ENCODE results near the gene CEP85L. TPM values are rescaled to one million over a fixed set of nuclear protein-coding genes. Genes with fewer than 3 reads are reported as not detected.

The CEP85L gene
- total and polyA plus RNA-seq, 4 donors, result 7.4 to 37.3 (median 18.2) TPM

GRCh38 chr6:118535176-118535844 lies 116.1 kb downstream of the CEP85L start:
- H3K27ac ChIP-seq (ENCODE audit: low read depth, low read length), result no peak overlapping the region
- no peaks in the 10 kb centered on the region for H3K27me3 ChIP-seq (ENCODE audit: control insufficient read depth, insufficient read depth, low read length)
- H3K9me3 ChIP-seq (ENCODE audit: control insufficient read depth, insufficient read depth, low read length), result peaks cover 7% of the 10 kb centered on the region
- H3K36me3 ChIP-seq (ENCODE audit: control insufficient read depth, insufficient read depth, low read length), result no peaks in the 10 kb centered on the region
- DNase-seq (ENCODE audit: low read depth in 4 of 6, low spot score in 6 of 6), result no peak
- no peaks in the 10 kb centered on the region for H3K4me1 ChIP-seq (ENCODE audit: control insufficient read depth, insufficient read depth, low read length)
- H3K4me3 ChIP-seq (ENCODE audit: low read depth, low read length), result no peak overlapping the region
- WGBS (ENCODE audit: insufficient coverage), result 100% methylated on average over 1 of the region's 6 CpGs

GRCh38 chr6:118530942-118531341 lies 120.4 kb downstream of the CEP85L start:
- H3K4me3 ChIP-seq (ENCODE audit: low read depth, low read length), result no peak overlapping the region
- WGBS (ENCODE audit: insufficient coverage), result no CpG with 5 or more reads among the region's 2 CpGs
- H3K4me1 ChIP-seq (ENCODE audit: control insufficient read depth, insufficient read depth, low read length), result no peaks in the 10 kb centered on the region
- DNase-seq (ENCODE audit: low read depth in 4 of 6, low spot score in 6 of 6), result no peak
- H3K27me3 ChIP-seq (ENCODE audit: control insufficient read depth, insufficient read depth, low read length), result no peaks in the 10 kb centered on the region
- no peak overlapping the region for H3K27ac ChIP-seq (ENCODE audit: low read depth, low read length)
- H3K9me3 ChIP-seq (ENCODE audit: control insufficient read depth, insufficient read depth, low read length), result peaks cover 7% of the 10 kb centered on the region
- H3K36me3 ChIP-seq (ENCODE audit: control insufficient read depth, insufficient read depth, low read length), result no peaks in the 10 kb centered on the region

GRCh38 chr6:118529756-118530155 lies 121.6 kb downstream of the CEP85L start:
- no peak for DNase-seq (ENCODE audit: low read depth in 4 of 6, low spot score in 6 of 6)
- H3K27ac ChIP-seq (ENCODE audit: low read depth, low read length), result no peak overlapping the region
- no peaks in the 10 kb centered on the region for H3K27me3 ChIP-seq (ENCODE audit: control insufficient read depth, insufficient read depth, low read length)
- peaks cover 7% of the 10 kb centered on the region for H3K9me3 ChIP-seq (ENCODE audit: control insufficient read depth, insufficient read depth, low read length)
- no peak overlapping the region for H3K4me3 ChIP-seq (ENCODE audit: low read depth, low read length)
- WGBS (ENCODE audit: insufficient coverage), result no CpG with 5 or more reads among the region's 2 CpGs
- H3K4me1 ChIP-seq (ENCODE audit: control insufficient read depth, insufficient read depth, low read length), result no peaks in the 10 kb centered on the region
- no peaks in the 10 kb centered on the region for H3K36me3 ChIP-seq (ENCODE audit: control insufficient read depth, insufficient read depth, low read length)

GRCh38 chr6:118528129-118528528 lies 123.3 kb downstream of the CEP85L start:
- no peaks in the 10 kb centered on the region for H3K27me3 ChIP-seq (ENCODE audit: control insufficient read depth, insufficient read depth, low read length)
- no peak overlapping the region for H3K27ac ChIP-seq (ENCODE audit: low read depth, low read length)
- no peaks in the 10 kb centered on the region for H3K36me3 ChIP-seq (ENCODE audit: control insufficient read depth, insufficient read depth, low read length)
- peak in 1 of 6 donors; percentile 11 for DNase-seq (ENCODE audit: low read depth in 4 of 6, low spot score in 6 of 6)
- no CpG with 5 or more reads among the region's 1 CpG for WGBS (ENCODE audit: insufficient coverage)
- no peaks in the 10 kb centered on the region for H3K4me1 ChIP-seq (ENCODE audit: control insufficient read depth, insufficient read depth, low read length)
- H3K4me3 ChIP-seq (ENCODE audit: low read depth, low read length), result no peak overlapping the region
- H3K9me3 ChIP-seq (ENCODE audit: control insufficient read depth, insufficient read depth, low read length), result peaks cover 7% of the 10 kb centered on the region

- H3K4me3 ChIP-seq (ENCODE audit: low read depth, low read length), result no peak overlapping the region
- peaks cover 5% of the 10 kb centered on the region for H3K9me3 ChIP-seq (ENCODE audit: control insufficient read depth, insufficient read depth, low read length)
- no peaks in the 10 kb centered on the region for H3K27me3 ChIP-seq (ENCODE audit: control insufficient read depth, insufficient read depth, low read length)
- H3K4me1 ChIP-seq (ENCODE audit: control insufficient read depth, insufficient read depth, low read length), result no peaks in the 10 kb centered on the region
- H3K36me3 ChIP-seq (ENCODE audit: control insufficient read depth, insufficient read depth, low read length), result no peaks in the 10 kb centered on the region
- 78% methylated on average over 3 of the region's 4 CpGs for WGBS (ENCODE audit: insufficient coverage)
- DNase-seq (ENCODE audit: low read depth in 4 of 6, low spot score in 6 of 6), result no peak
- no peak overlapping the region for H3K27ac ChIP-seq (ENCODE audit: low read depth, low read length)
These were observed 125.2 kb downstream of the CEP85L start for GRCh38 chr6:118525913-118526780.

- H3K9me3 ChIP-seq (ENCODE audit: control insufficient read depth, insufficient read depth, low read length), result no peaks in the 10 kb centered on the region
- no peak for DNase-seq (ENCODE audit: low read depth in 4 of 6, low spot score in 6 of 6)
- no peaks in the 10 kb centered on the region for H3K27me3 ChIP-seq (ENCODE audit: control insufficient read depth, insufficient read depth, low read length)
- no peaks in the 10 kb centered on the region for H3K4me1 ChIP-seq (ENCODE audit: control insufficient read depth, insufficient read depth, low read length)
- H3K4me3 ChIP-seq (ENCODE audit: low read depth, low read length), result no peak overlapping the region
- H3K27ac ChIP-seq (ENCODE audit: low read depth, low read length), result no peak overlapping the region
- no peaks in the 10 kb centered on the region for H3K36me3 ChIP-seq (ENCODE audit: control insufficient read depth, insufficient read depth, low read length)
- WGBS (ENCODE audit: insufficient coverage), result 83% methylated on average over 2 of the region's 2 CpGs
These were observed 126.7 kb downstream of the CEP85L start for GRCh38 chr6:118524686-118525085.

GRCh38 chr6:118523216-118523615 lies 128.2 kb downstream of the CEP85L start:
- Histone ChIP-seq H3K4me1 (ENCODE audit: control insufficient read depth, insufficient read depth, low read length) (no peaks in the 10 kb centered on the region), H3K27ac (ENCODE audit: low read depth, low read length) (no peak overlapping the region), H3K9me3 (ENCODE audit: control insufficient read depth, insufficient read depth, low read length) (no peaks in the 10 kb centered on the region), H3K4me3 (ENCODE audit: low read depth, low read length) (no peak overlapping the region), H3K27me3 (ENCODE audit: control insufficient read depth, insufficient read depth, low read length) (no peaks in the 10 kb centered on the region), H3K36me3 (ENCODE audit: control insufficient read depth, insufficient read depth, low read length) (no peaks in the 10 kb centered on the region)
- peak in 1 of 6 donors; percentile 47 for DNase-seq (ENCODE audit: low read depth in 4 of 6, low spot score in 6 of 6)
- WGBS (ENCODE audit: insufficient coverage), result 100% methylated on average over 1 of the region's 5 CpGs

- no peak overlapping the region for H3K4me3 ChIP-seq (ENCODE audit: low read depth, low read length)
- H3K4me1 ChIP-seq (ENCODE audit: control insufficient read depth, insufficient read depth, low read length), result no peaks in the 10 kb centered on the region
- no peak overlapping the region for H3K27ac ChIP-seq (ENCODE audit: low read depth, low read length)
- H3K36me3 ChIP-seq (ENCODE audit: control insufficient read depth, insufficient read depth, low read length), result no peaks in the 10 kb centered on the region
- DNase-seq (ENCODE audit: low read depth in 4 of 6, low spot score in 6 of 6), result no peak
- H3K27me3 ChIP-seq (ENCODE audit: control insufficient read depth, insufficient read depth, low read length), result no peaks in the 10 kb centered on the region
- 100% methylated on average over 3 of the region's 4 CpGs for WGBS (ENCODE audit: insufficient coverage)
- H3K9me3 ChIP-seq (ENCODE audit: control insufficient read depth, insufficient read depth, low read length), result no peaks in the 10 kb centered on the region
These were observed 129.0 kb downstream of the CEP85L start for GRCh38 chr6:118522422-118522821.

GRCh38 chr6:118514689-118515088 lies 136.7 kb downstream of the CEP85L start:
- Histone ChIP-seq H3K27me3 (ENCODE audit: control insufficient read depth, insufficient read depth, low read length) (no peaks in the 10 kb centered on the region), H3K36me3 (ENCODE audit: control insufficient read depth, insufficient read depth, low read length) (no peaks in the 10 kb centered on the region), H3K27ac (ENCODE audit: low read depth, low read length) (no peak overlapping the region), H3K4me1 (ENCODE audit: control insufficient read depth, insufficient read depth, low read length) (no peaks in the 10 kb centered on the region), H3K9me3 (ENCODE audit: control insufficient read depth, insufficient read depth, low read length) (no peaks in the 10 kb centered on the region), H3K4me3 (ENCODE audit: low read depth, low read length) (no peak overlapping the region)
- WGBS (ENCODE audit: insufficient coverage), result no CpG with 5 or more reads among the region's 3 CpGs
- no peak for DNase-seq (ENCODE audit: low read depth in 4 of 6, low spot score in 6 of 6)

Measured in spinal cord (tissue), 10 donors.